ENCODE data around the gene PROZ. TPM values are rescaled to one million over a fixed set of nuclear protein-coding genes. Genes with fewer than 3 reads are reported as not detected.

Gene PROZ
- total RNA-seq, 4 donors from 2014 or later: not detected

DNA sequence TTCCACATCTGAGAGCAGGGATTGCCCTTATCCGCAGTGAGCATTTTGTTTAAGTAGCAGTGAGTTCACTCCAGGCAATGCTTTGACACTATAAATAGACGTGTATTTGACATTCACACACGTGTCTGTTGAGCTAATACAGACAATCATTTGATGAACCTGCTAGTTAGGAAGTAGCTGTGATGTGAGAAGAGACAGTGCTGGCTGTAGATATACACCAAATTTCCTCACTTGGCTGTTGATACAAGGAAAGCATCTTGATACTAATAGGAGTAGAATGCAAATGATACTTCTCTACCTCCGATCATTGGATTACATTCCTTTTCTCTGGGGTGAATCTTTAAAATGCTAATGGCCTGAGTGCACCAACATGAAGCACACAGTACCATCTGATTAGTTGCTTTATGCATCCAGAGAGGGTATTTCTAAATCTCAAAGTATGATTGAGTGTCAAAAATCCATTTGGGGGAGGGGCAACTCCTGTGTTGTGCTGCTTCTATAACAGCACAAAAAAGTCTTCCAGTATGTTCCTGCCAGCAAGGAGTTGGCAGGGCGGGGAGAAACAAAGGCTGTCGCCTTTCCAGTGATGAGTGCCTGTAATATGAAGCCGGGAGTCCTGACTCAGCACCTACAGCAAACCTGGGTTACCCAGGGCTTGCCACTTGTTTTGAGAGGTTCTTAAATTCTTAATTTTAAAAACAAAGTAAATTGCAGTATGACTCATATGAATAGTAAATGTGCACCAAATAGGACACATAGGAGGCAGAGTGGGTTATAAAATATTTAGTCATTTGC, 58.0 kb downstream of the PROZ start:
- H3K27ac ChIP-seq: no peak overlapping the region
- H3K27me3 ChIP-seq: no peaks in the 10 kb centered on the region
- no peaks in the 10 kb centered on the region for H3K9me3 ChIP-seq
- H3K36me3 ChIP-seq: peaks cover 0 to 30% (median 0%) of the 10 kb centered on the region in 3 donors
- TF ChIP-seq POLR2A (IDR thresholded peaks at IDR 0.05) (no peak), EP300 (IDR thresholded peaks at IDR 0.05) (no peak)
- TF ChIP-seq, protein P1, sequence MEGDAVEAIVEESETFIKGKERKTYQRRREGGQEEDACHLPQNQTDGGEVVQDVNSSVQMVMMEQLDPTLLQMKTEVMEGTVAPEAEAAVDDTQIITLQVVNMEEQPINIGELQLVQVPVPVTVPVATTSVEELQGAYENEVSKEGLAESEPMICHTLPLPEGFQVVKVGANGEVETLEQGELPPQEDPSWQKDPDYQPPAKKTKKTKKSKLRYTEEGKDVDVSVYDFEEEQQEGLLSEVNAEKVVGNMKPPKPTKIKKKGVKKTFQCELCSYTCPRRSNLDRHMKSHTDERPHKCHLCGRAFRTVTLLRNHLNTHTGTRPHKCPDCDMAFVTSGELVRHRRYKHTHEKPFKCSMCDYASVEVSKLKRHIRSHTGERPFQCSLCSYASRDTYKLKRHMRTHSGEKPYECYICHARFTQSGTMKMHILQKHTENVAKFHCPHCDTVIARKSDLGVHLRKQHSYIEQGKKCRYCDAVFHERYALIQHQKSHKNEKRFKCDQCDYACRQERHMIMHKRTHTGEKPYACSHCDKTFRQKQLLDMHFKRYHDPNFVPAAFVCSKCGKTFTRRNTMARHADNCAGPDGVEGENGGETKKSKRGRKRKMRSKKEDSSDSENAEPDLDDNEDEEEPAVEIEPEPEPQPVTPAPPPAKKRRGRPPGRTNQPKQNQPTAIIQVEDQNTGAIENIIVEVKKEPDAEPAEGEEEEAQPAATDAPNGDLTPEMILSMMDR (IDR thresholded peaks at IDR 0.05): no peak
- 33 to 34% methylated on average over 7 of the region's 7 CpGs for WGBS, 2 donors
- peaks cover 0 to 66% (median 14%) of the 10 kb centered on the region in 4 donors for H3K4me1 ChIP-seq
- H3K4me3 ChIP-seq: no peak overlapping the region
- no peak for DNase-seq (ENCODE audit: low spot score in 2 of 2)

DNA sequence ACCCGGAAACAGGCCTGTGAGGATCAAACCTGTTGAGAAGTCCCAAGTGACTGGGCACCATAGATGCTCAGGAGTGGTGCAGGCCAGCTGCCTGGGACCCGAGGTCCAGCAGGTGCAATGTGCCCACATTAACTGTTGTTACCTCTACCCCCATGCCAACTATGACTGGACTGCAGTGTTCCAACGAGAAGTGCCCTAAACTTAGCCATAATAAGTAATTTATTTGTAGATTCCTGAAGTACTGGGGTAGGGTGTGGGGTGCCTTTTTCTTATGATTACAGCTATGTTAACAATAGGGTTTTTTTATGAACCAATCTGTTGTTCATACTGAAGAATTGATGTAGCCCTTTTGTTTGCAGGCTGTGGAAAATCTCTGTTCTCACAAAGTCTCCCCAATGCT, 60.1 kb downstream of the PROZ start:
- no peak overlapping the region for H3K4me3 ChIP-seq
- peaks cover 0 to 45% (median 0%) of the 10 kb centered on the region in 3 donors for H3K36me3 ChIP-seq
- no peaks in the 10 kb centered on the region for H3K9me3 ChIP-seq
- WGBS, 2 donors: 70 to 76% methylated on average over 3 of the region's 3 CpGs
- peaks cover 0 to 47% (median 11%) of the 10 kb centered on the region in 4 donors for H3K4me1 ChIP-seq
- no peak for TF ChIP-seq EP300 (IDR thresholded peaks at IDR 0.05)
- TF ChIP-seq, protein P1 (IDR thresholded peaks at IDR 0.05): no peak
- no peaks in the 10 kb centered on the region for H3K27me3 ChIP-seq
- H3K27ac ChIP-seq: no peak overlapping the region
- no peak for DNase-seq (ENCODE audit: low spot score in 2 of 2)

DNA sequence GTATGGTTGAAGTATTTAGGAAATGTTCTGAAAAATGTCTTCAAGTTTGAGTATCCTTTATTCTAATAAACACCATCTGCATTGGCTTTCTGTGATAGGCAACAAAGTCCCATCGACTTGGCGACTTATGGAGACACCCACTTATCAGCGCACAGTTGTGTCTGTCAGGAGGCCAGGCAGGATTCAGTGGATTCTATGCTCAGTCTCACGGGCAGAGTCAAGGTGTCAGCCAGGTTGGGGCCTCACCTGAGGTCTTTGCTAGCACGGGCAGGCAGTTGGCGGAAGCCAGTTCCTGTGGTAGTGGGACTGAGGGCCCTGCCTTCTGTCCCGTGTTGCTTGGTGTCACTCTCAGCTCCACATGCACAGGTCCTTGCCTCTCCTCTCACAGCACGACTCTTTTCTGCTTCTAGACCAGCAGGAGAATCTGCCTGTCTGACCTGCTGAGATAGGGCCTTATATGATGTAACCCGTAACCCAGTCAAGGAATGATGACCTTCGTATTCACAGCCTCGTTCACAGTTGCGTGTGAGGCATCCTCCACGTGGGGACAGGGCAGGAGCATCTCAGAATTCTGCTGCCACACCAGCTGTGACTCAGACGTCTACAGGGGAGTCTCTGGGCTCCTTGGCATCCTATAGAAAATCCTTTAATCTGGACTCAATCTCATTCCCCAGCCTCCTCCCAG, 61.0 kb downstream of the PROZ start:
- TF ChIP-seq POLR2A (IDR thresholded peaks at IDR 0.05) (no peak), EP300 (IDR thresholded peaks at IDR 0.05) (no peak)
- TF ChIP-seq, protein P1 (IDR thresholded peaks at IDR 0.05): no peak
- no peaks in the 10 kb centered on the region for H3K27me3 ChIP-seq
- H3K36me3 ChIP-seq: peaks cover 0 to 53% (median 0%) of the 10 kb centered on the region in 3 donors
- H3K27ac ChIP-seq: no peak overlapping the region
- DNase-seq (ENCODE audit: low spot score in 2 of 2): no peak
- WGBS, 2 donors: 83 to 85% methylated on average over 14 of the region's 14 CpGs
- H3K4me1 ChIP-seq: peaks cover 0 to 42% (median 10%) of the 10 kb centered on the region in 4 donors
- H3K9me3 ChIP-seq: no peaks in the 10 kb centered on the region
- H3K4me3 ChIP-seq: no peak overlapping the region

DNA sequence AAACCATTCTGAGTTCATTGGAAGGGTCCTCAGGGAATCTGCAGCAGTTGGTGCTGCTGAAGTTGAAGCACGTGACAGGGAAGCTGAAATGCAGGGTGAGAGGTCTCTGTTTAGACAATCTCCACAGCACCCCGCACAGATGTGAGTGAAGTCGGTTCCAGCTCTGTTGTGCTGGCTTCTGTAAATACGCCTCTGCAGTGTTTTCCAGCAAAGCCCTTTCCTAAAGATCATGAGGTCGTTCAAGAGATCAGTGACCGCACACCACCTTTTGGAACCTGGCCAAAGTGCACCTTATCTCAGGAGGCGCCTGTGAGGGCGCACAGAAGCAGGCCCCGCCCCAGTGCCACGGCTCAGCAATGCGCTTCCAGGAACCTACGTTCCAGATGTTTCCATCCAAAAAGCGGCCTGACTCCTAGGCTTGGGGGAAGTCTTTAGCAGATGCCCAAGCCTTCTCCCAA, 61.7 kb downstream of the PROZ start:
- DNase-seq (ENCODE audit: low spot score in 2 of 2): no peak
- TF ChIP-seq POLR2A (IDR thresholded peaks at IDR 0.05): no peak
- TF ChIP-seq EP300 (IDR thresholded peaks at IDR 0.05): no peak
- TF ChIP-seq, protein P1 (IDR thresholded peaks at IDR 0.05): no peak
- Histone ChIP-seq H3K27ac (no peak overlapping the region), H3K4me1 (peaks cover 0 to 35% (median 8%) of the 10 kb centered on the region in 4 donors), H3K4me3 (no peak overlapping the region), H3K36me3 (peaks cover 0 to 60% (median 0%) of the 10 kb centered on the region in 3 donors), H3K9me3 (no peaks in the 10 kb centered on the region), H3K27me3 (no peaks in the 10 kb centered on the region)
- 61 to 73% methylated on average over 13 of the region's 13 CpGs for WGBS, 2 donors

DNA sequence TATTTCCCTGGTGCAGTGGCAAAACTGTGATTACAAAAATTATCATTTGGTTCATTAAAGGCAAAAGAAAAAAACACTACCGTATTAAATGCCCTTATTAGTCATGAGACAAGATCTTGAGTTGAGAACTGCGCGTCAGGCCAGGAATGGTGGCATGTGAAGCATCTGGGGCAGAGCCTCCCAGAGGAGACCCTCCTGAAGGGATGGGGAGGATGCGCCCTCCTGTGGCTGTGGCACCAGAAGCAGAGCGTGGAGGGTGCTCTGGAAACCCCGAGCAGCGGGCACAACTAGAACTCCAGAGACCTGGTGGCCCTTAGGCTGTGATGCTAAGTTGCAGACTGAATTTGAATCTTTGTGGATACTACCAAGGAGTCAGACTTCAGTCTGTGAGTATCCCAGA, 62.4 kb downstream of the PROZ start:
- H3K36me3 ChIP-seq: peaks cover 0 to 68% (median 0%) of the 10 kb centered on the region in 3 donors

More for the DNA sequence above, 62.4 kb downstream of the PROZ start:
- WGBS, 2 donors: 90% methylated on average over 7 of the region's 7 CpGs
- H3K4me3 ChIP-seq: no peak overlapping the region
- no peaks in the 10 kb centered on the region for H3K9me3 ChIP-seq
- DNase-seq (ENCODE audit: low spot score in 2 of 2): no peak
- H3K27me3 ChIP-seq: no peaks in the 10 kb centered on the region
- peaks cover 0 to 28% (median 8%) of the 10 kb centered on the region in 4 donors for H3K4me1 ChIP-seq
- TF ChIP-seq EP300 (IDR thresholded peaks at IDR 0.05) (no peak), POLR2A (IDR thresholded peaks at IDR 0.05) (no peak)
- TF ChIP-seq, protein P1 (IDR thresholded peaks at IDR 0.05): no peak
- H3K27ac ChIP-seq: no peak overlapping the region
